ENCODE results near the gene POLE3. TPM values are rescaled to one million over a fixed set of nuclear protein-coding genes. Genes with fewer than 3 reads are reported as not detected.

POLE3 gene
- total and polyA plus RNA-seq, 2 experiments from 2014 or later: 39.2 to 81.3 TPM

GRCh38 chr9:113389451-113389850 lies 21.0 kb downstream of the POLE3 start:
- TF ChIP-seq ZNF331 (CRISPR knock-in tag; IDR thresholded peaks at IDR 0.05; ENCODE audit: low read depth) (no peak), CTCF (conservative IDR thresholded peaks at IDR 0.05; ENCODE audit: low read depth in 2 of 2) (no peak), JUNB (IDR thresholded peaks at IDR 0.05; ENCODE audit: unreplicated experiment) (no peak), POLR2AphosphoS5 (IDR thresholded peaks at IDR 0.05; ENCODE audit: low read depth) (no peak), ETS1 (IDR thresholded peaks at IDR 0.05) (no peak), EZH2 (IDR thresholded peaks at IDR 0.05; ENCODE audit: low read depth, unreplicated experiment) (no peak), REST (IDR thresholded peaks at IDR 0.05; ENCODE audit: unreplicated experiment) (no peak), NANOG (IDR thresholded peaks at IDR 0.05; ENCODE audit: borderline replicate concordance) (no peak), STAT1 (IDR thresholded peaks at IDR 0.05; ENCODE audit: unreplicated experiment) (no peak), ZNF462 (CRISPR knock-in tag; IDR thresholded peaks at IDR 0.05) (no peak), EZH2phosphoT487 (IDR thresholded peaks at IDR 0.05; ENCODE audit: unreplicated experiment) (no peak)
- Mint-ChIP-seq H3K27ac (no peak overlapping the region), H3K36me3 (ENCODE audit: low read depth) (peaks cover 11% of the 10 kb centered on the region; the same call in 2 of the 3 replicates), H3K4me1 (no peaks in the 10 kb centered on the region), H3K4me3 (no peak overlapping the region), H3K9me3 (no peaks in the 10 kb centered on the region), H3K27me3 (ENCODE audit: insufficient read depth, low read depth, poor library complexity) (peaks cover 5% of the 10 kb centered on the region)
- Histone ChIP-seq H3K27me3 (ENCODE audit: insufficient read depth) (no peaks in the 10 kb centered on the region), H4K20me1 (replicated peaks; ENCODE audit: insufficient read depth) (peaks cover 2% of the 10 kb centered on the region; the same call in 1 of the 2 replicates), H3K4me2 (no peak overlapping the region), H3K9me2 (ENCODE audit: insufficient read depth) (no peaks in the 10 kb centered on the region), H3K4me1 (ENCODE audit: insufficient read depth) (no peaks in the 10 kb centered on the region), H3K4me3 (no peak overlapping the region), H3K36me3 (ENCODE audit: insufficient read depth) (no peaks in the 10 kb centered on the region), H3F3A (replicated peaks; ENCODE audit: low read depth) (no peaks in the 10 kb centered on the region), H3K79me2 (replicated peaks; ENCODE audit: insufficient read depth) (no peaks in the 10 kb centered on the region), H2AFZ (no peak overlapping the region), H3K27ac (ENCODE audit: low read depth) (no peak overlapping the region)
- ATAC-seq (no peak), DNase-seq (ENCODE audit: low spot score) (no peak)
